ENCODE results near the gene ALS2. TPM values are rescaled to one million over a fixed set of nuclear protein-coding genes. Genes with fewer than 3 reads are reported as not detected.

Gene ALS2
- total RNA-seq, 1 experiment from 2014 or later: 23.8 TPM

DNA sequence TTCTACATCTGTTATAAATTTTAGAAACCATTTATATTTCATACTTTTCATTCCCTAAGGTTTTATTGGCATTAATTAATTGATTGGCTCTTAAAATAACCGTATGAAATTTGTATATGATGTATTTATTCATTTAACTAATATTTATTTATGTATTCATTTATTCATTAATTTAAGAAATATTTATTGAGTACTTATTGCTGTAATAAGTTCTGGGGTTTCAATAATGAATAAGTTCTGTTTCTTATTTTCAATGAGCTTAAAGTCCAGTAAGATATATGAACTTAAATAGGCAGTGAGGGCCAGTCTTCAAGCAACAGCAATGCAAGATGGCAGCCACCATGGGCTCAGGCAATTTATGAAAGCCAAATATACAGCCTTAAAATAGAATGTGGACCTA lies 43.5 kb upstream of the ALS2 start:
- H3K36me3 ChIP-seq (ENCODE audit: low read depth, low read length): no peaks in the 10 kb centered on the region
- ChIA-PET CTCF (no interaction called here), POLR2A (ENCODE audit: unreplicated experiment) (no interaction called here)
- H3K79me2 ChIP-seq (ENCODE audit: low read length): no peaks in the 10 kb centered on the region
- no peak overlapping the region for H3K27ac ChIP-seq (ENCODE audit: low read length)
- no peak overlapping the region for H3K4me3 ChIP-seq (ENCODE audit: low read length)
- no peaks in the 10 kb centered on the region for H3K9me2 ChIP-seq (replicated peaks; ENCODE audit: low read length)
- no peaks in the 10 kb centered on the region for H3K27me3 ChIP-seq (ENCODE audit: low read length)
- TF ChIP-seq EZH2phosphoT487 (IDR thresholded peaks at IDR 0.05; ENCODE audit: borderline replicate concordance, low read length) (no peak), EZH2 (IDR thresholded peaks at IDR 0.05; ENCODE audit: low read length, unreplicated experiment) (no peak)
- TF ChIP-seq, protein P1, sequence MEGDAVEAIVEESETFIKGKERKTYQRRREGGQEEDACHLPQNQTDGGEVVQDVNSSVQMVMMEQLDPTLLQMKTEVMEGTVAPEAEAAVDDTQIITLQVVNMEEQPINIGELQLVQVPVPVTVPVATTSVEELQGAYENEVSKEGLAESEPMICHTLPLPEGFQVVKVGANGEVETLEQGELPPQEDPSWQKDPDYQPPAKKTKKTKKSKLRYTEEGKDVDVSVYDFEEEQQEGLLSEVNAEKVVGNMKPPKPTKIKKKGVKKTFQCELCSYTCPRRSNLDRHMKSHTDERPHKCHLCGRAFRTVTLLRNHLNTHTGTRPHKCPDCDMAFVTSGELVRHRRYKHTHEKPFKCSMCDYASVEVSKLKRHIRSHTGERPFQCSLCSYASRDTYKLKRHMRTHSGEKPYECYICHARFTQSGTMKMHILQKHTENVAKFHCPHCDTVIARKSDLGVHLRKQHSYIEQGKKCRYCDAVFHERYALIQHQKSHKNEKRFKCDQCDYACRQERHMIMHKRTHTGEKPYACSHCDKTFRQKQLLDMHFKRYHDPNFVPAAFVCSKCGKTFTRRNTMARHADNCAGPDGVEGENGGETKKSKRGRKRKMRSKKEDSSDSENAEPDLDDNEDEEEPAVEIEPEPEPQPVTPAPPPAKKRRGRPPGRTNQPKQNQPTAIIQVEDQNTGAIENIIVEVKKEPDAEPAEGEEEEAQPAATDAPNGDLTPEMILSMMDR (conservative IDR thresholded peaks at IDR 0.05; ENCODE audit: low read depth, low read length): no peak
- no peaks in the 10 kb centered on the region for H3K4me1 ChIP-seq (ENCODE audit: insufficient read depth, low read length)
- no peak overlapping the region for H2AFZ ChIP-seq (ENCODE audit: low read length)
- H3F3A ChIP-seq (ENCODE audit: low read length, unreplicated experiment): no peaks in the 10 kb centered on the region
- H3K9ac ChIP-seq (ENCODE audit: low read length): no peak overlapping the region
- intact Hi-C loops (cut with micrococcal nuclease): no loop called here
- no peak overlapping the region for H3K4me2 ChIP-seq (ENCODE audit: low read length)
- ATAC-seq (no peak), DNase-seq (no peak)
- BruUV-seq (replicated peaks): no TSS peak
- H4K20me1 ChIP-seq (ENCODE audit: low read length): no peaks in the 10 kb centered on the region
- H3K9me3 ChIP-seq (ENCODE audit: low read length): no peaks in the 10 kb centered on the region

DNA sequence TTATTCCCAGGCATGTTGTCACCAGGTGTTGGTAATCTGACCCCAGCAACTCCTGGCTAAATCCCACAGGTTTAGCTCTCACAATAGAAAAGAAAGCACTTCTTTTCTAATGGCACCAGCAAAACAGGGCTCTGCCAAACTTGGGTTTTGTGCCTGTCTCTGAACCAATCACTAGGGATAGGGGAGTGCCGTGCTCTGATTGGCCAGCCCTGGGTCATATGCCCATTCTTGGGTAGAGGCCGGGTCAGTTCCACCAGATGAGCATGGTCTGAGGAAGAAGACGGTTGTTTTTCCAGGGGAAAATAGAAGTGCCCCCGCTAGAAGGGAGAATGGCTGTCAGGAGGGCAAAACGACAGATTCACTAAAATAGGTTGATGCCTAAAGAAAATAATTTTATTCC lies 40.3 kb upstream of the ALS2 start:
- CTCF ChIA-PET: no interaction called here
- Histone ChIP-seq H3K27me3 (ENCODE audit: low read length) (no peaks in the 10 kb centered on the region), H3F3A (ENCODE audit: low read length, unreplicated experiment) (no peaks in the 10 kb centered on the region), H3K79me2 (ENCODE audit: low read length) (no peaks in the 10 kb centered on the region), H2AFZ (ENCODE audit: low read length) (no peak overlapping the region), H3K9ac (ENCODE audit: low read length) (no peak overlapping the region), H3K36me3 (ENCODE audit: low read depth, low read length) (no peaks in the 10 kb centered on the region), H3K9me3 (ENCODE audit: low read length) (no peaks in the 10 kb centered on the region), H3K27ac (ENCODE audit: low read length) (no peak overlapping the region), H3K9me2 (replicated peaks; ENCODE audit: low read length) (no peaks in the 10 kb centered on the region), H4K20me1 (ENCODE audit: low read length) (no peaks in the 10 kb centered on the region), H3K4me3 (ENCODE audit: low read length) (no peak overlapping the region), H3K4me1 (ENCODE audit: insufficient read depth, low read length) (no peaks in the 10 kb centered on the region), H3K4me2 (ENCODE audit: low read length) (no peak overlapping the region)
- no peak for DNase-seq
- BruUV-seq (replicated peaks): no TSS peak
- intact Hi-C loops (cut with micrococcal nuclease): no loop called here
- POLR2A ChIA-PET (ENCODE audit: unreplicated experiment): no interaction called here
- TF ChIP-seq, protein P1 (conservative IDR thresholded peaks at IDR 0.05; ENCODE audit: low read depth, low read length): no peak
- TF ChIP-seq EZH2 (IDR thresholded peaks at IDR 0.05; ENCODE audit: low read length, unreplicated experiment): no peak
- ATAC-seq: no peak

DNA sequence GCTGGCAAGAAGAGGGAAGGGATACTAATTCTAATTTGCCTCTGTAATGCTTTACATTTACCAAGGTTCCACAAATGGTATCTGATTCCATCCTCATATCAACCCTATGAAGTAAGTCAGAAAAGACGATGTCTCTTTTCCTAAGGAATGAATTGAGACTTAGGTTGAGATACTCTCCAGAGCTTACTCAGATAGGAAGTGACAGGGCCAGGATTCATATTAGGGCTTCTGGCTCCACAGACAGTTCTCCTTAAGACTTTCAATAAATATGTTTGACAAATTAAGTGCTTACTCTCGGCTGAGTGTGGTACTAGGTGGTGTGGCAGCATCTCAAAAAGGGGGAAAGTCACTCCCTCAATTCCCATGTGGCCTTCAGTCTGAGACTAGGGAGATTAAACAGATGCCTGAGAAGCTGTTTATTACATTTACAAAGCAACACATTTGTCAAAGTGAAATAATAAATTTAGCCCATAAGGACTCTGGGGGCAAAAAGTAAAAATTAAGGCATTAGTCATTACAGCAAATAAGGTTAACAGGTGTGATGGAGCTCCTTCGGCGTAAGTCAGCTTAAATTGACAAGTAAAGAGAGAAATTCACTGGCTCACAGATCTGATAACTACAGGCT lies 39.8 kb upstream of the ALS2 start:
- ATAC-seq (no peak), DNase-seq (no peak)
- H3K9me3 ChIP-seq (ENCODE audit: low read length): no peaks in the 10 kb centered on the region
- no peaks in the 10 kb centered on the region for H3K27me3 ChIP-seq (ENCODE audit: low read length)
- H3K36me3 ChIP-seq (ENCODE audit: low read depth, low read length): no peaks in the 10 kb centered on the region
- BruUV-seq (replicated peaks): no TSS peak
- CTCF ChIA-PET: no interaction called here
- intact Hi-C loops (cut with micrococcal nuclease): no loop called here
- no peaks in the 10 kb centered on the region for H4K20me1 ChIP-seq (ENCODE audit: low read length)
- POLR2A ChIA-PET (ENCODE audit: unreplicated experiment): no interaction called here
- H2AFZ ChIP-seq (ENCODE audit: low read length): no peak overlapping the region
- TF ChIP-seq EZH2phosphoT487 (IDR thresholded peaks at IDR 0.05; ENCODE audit: borderline replicate concordance, low read length) (no peak), EZH2 (IDR thresholded peaks at IDR 0.05; ENCODE audit: low read length, unreplicated experiment) (no peak)
- TF ChIP-seq, protein P1 (conservative IDR thresholded peaks at IDR 0.05; ENCODE audit: low read depth, low read length): no peak
- no peaks in the 10 kb centered on the region for H3K79me2 ChIP-seq (ENCODE audit: low read length)
- H3K4me3 ChIP-seq (ENCODE audit: low read length): no peak overlapping the region
- no peaks in the 10 kb centered on the region for H3K4me1 ChIP-seq (ENCODE audit: insufficient read depth, low read length)
- no peaks in the 10 kb centered on the region for H3F3A ChIP-seq (ENCODE audit: low read length, unreplicated experiment)
- H3K9ac ChIP-seq (ENCODE audit: low read length): no peak overlapping the region
- no peaks in the 10 kb centered on the region for H3K9me2 ChIP-seq (replicated peaks; ENCODE audit: low read length)
- H3K4me2 ChIP-seq (ENCODE audit: low read length): no peak overlapping the region
- H3K27ac ChIP-seq (ENCODE audit: low read length): no peak overlapping the region

Measured in PC-3 (cell line).